HEK293 (cell line): ENCODE results near the gene SH3RF3.

Source experiments
- HOXD13 ChIP-seq: sonication (generic); formaldehyde crosslinking; IDR thresholded peaks from 2 replicates; pipeline ENCODE4 v1.8.0; 2022; ENCODE audit warnings: missing genetic modification reagents, borderline replicate concordance
- MEIS1 ChIP-seq: sonication (generic); formaldehyde crosslinking; IDR thresholded peaks from 2 replicates; pipeline ENCODE4 v1.8.1; 2022; ENCODE audit warnings: missing genetic modification reagents, mild to moderate bottlenecking, borderline replicate concordance
- PRDM1 ChIP-seq: fragments of 450-650 bp; formaldehyde crosslinking; IDR thresholded peaks from 2 replicates; pipeline ENCODE4; 2016; ENCODE audit warnings: missing biosample characterization, missing genetic modification characterization
- SCRT2 ChIP-seq: fragments of 450-650 bp; formaldehyde crosslinking; IDR thresholded peaks from 2 replicates; pipeline ENCODE4 v1.5.1; 2016; ENCODE audit warnings: missing biosample characterization, missing genetic modification characterization
- SP2 ChIP-seq: fragments of 450-650 bp; formaldehyde crosslinking; IDR thresholded peaks from 2 replicates; pipeline ENCODE4 v1.5.1; 2016; ENCODE audit warnings: missing biosample characterization, missing genetic modification characterization
- ZBTB48 ChIP-seq: fragments of 450-650 bp; formaldehyde crosslinking; IDR thresholded peaks from 2 replicates; pipeline ENCODE4 v1.5.1; 2016; ENCODE audit warnings: missing biosample characterization, missing genetic modification characterization
- ZNF16 ChIP-seq: fragments of 450-650 bp; formaldehyde crosslinking; IDR thresholded peaks from 2 replicates; pipeline ENCODE4 v1.5.1; 2016; ENCODE audit warnings: low read depth, missing biosample characterization, missing genetic modification characterization
- ZNF175 ChIP-seq: fragments of 450-650 bp; formaldehyde crosslinking; IDR thresholded peaks from 2 replicates; pipeline ENCODE4 v1.5.1; 2016; ENCODE audit warnings: missing biosample characterization, missing genetic modification characterization
- ZNF341 ChIP-seq: fragments of 450-650 bp; formaldehyde crosslinking; IDR thresholded peaks from 2 replicates; pipeline ENCODE4; 2016; ENCODE audit warnings: low read depth, missing biosample characterization, missing genetic modification characterization
- ZNF350 ChIP-seq: fragments of 450-650 bp; formaldehyde crosslinking; IDR thresholded peaks from 2 replicates; pipeline ENCODE4 v1.5.0; 2017; ENCODE audit warnings: missing biosample characterization, mild to moderate bottlenecking, missing genetic modification characterization
- ZNF610 ChIP-seq: fragments of 450-650 bp; formaldehyde crosslinking; IDR thresholded peaks from 2 replicates; pipeline ENCODE4 v1.5.1; 2016; ENCODE audit warnings: missing biosample characterization, missing genetic modification characterization, borderline replicate concordance
- ZNF654 ChIP-seq: fragments of 450-650 bp; formaldehyde crosslinking; IDR thresholded peaks from 2 replicates; pipeline ENCODE4 v1.5.1; 2016; ENCODE audit warnings: low read depth, missing biosample characterization, missing genetic modification characterization
- ZNF660 ChIP-seq: fragments of 450-650 bp; IDR thresholded peaks from 2 replicates; pipeline ENCODE4 v1.5.1; 2018; ENCODE audit warnings: missing biosample characterization, mild to moderate bottlenecking, missing genetic modification characterization
- ZNF843 ChIP-seq: fragments of 450-650 bp; formaldehyde crosslinking; IDR thresholded peaks from 2 replicates; pipeline ENCODE4 v1.5.1; 2016; ENCODE audit warnings: missing biosample characterization, missing genetic modification characterization
- ZSCAN30 ChIP-seq: fragments of 450-650 bp; IDR thresholded peaks from 2 replicates; pipeline ENCODE4 v1.5.1; 2018; ENCODE audit warnings: missing biosample characterization, mild to moderate bottlenecking, missing genetic modification characterization, moderate library complexity
- TF ChIP-seq, protein P1 (sequence below): fragments of 450-650 bp; formaldehyde crosslinking; conservative IDR thresholded peaks from 2 replicates; pipeline ENCODE4 v1.5.1; 2016; ENCODE audit warnings: low read depth, missing biosample characterization, missing genetic modification characterization
- TF ChIP-seq, protein P2 (sequence below): fragments of 450-650 bp; formaldehyde crosslinking; IDR thresholded peaks from 2 replicates; pipeline ENCODE4 v1.5.1; 2016; ENCODE audit warnings: missing biosample characterization, missing genetic modification characterization, borderline replicate concordance
- TF ChIP-seq, protein P3 (sequence below): fragments of 450-650 bp; formaldehyde crosslinking; conservative IDR thresholded peaks from 2 replicates; pipeline ENCODE4 v1.5.1; 2016; ENCODE audit warnings: low read depth, missing biosample characterization, missing genetic modification characterization
- TF ChIP-seq, protein P4 (sequence below): fragments of 450-650 bp; formaldehyde crosslinking; IDR thresholded peaks from 2 replicates; pipeline ENCODE4 v1.5.1; 2016; ENCODE audit warnings: missing biosample characterization, missing genetic modification characterization
- TF ChIP-seq, protein P5 (sequence below): fragments of 450-650 bp; formaldehyde crosslinking; IDR thresholded peaks from 2 replicates; pipeline ENCODE4 v1.5.1; 2016; ENCODE audit warnings: missing biosample characterization, missing genetic modification characterization, borderline replicate concordance

Gene SH3RF3

DNA sequence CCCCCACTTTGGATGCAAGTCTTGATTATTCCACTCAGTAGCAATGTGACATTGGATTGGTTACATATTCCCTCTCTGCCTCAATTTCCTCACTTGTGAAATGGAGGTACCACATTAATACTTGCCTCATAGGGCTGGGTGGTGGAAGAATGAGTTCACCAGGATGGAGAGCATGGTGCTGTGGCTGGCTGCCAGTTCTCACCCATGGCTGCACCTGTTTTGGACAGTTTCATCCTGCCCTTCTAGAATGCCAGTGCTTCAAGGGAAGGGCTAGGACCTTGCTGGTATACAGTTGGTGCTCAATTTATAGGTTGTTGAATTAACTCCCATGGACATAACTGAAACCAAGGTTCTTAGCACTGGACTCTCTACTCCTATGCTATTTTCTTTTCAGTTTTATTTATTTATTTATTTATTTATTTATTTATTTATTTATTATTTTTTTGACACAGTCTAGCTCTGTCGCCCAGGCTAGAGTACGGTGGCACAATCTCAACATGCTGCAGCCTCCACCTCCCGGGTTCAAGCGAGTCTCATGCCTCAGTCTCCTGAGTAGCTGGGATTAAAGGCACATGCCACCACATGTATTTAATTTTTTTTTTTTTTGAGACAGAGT lies 5.3 kb upstream of the SH3RF3 start (continued):
- TF ChIP-seq, protein P1, sequence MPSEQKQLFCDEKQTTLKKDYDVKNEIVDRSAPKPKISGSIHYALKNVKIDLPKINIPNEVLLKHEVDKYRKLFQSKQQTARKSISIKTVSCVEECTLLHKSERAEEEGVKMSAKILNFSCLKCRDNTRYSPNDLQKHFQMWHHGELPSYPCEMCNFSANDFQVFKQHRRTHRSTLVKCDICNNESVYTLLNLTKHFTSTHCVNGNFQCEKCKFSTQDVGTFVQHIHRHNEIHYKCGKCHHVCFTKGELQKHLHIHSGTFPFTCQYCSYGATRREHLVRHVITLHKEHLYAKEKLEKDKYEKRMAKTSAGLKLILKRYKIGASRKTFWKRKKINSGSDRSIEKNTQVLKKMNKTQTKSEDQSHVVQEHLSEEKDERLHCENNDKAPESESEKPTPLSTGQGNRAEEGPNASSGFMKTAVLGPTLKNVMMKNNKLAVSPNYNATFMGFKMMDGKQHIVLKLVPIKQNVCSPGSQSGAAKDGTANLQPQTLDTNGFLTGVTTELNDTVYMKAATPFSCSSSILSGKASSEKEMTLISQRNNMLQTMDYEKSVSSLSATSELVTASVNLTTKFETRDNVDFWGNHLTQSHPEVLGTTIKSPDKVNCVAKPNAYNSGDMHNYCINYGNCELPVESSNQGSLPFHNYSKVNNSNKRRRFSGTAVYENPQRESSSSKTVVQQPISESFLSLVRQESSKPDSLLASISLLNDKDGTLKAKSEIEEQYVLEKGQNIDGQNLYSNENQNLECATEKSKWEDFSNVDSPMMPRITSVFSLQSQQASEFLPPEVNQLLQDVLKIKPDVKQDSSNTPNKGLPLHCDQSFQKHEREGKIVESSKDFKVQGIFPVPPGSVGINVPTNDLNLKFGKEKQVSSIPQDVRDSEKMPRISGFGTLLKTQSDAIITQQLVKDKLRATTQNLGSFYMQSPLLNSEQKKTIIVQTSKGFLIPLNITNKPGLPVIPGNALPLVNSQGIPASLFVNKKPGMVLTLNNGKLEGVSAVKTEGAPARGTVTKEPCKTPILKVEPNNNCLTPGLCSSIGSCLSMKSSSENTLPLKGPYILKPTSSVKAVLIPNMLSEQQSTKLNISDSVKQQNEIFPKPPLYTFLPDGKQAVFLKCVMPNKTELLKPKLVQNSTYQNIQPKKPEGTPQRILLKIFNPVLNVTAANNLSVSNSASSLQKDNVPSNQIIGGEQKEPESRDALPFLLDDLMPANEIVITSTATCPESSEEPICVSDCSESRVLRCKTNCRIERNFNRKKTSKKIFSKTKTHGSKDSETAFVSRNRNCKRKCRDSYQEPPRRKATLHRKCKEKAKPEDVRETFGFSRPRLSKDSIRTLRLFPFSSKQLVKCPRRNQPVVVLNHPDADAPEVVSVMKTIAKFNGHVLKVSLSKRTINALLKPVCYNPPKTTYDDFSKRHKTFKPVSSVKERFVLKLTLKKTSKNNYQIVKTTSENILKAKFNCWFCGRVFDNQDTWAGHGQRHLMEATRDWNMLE, result peak; percentile 86
- no peak for TF ChIP-seq ZNF175 (tag by site-specific recombination)
- TF ChIP-seq PRDM1 (tag by site-specific recombination), result no peak
- TF ChIP-seq HOXD13, result no peak
- no peak for TF ChIP-seq ZSCAN30 (tag by site-specific recombination)
- TF ChIP-seq, protein P2, sequence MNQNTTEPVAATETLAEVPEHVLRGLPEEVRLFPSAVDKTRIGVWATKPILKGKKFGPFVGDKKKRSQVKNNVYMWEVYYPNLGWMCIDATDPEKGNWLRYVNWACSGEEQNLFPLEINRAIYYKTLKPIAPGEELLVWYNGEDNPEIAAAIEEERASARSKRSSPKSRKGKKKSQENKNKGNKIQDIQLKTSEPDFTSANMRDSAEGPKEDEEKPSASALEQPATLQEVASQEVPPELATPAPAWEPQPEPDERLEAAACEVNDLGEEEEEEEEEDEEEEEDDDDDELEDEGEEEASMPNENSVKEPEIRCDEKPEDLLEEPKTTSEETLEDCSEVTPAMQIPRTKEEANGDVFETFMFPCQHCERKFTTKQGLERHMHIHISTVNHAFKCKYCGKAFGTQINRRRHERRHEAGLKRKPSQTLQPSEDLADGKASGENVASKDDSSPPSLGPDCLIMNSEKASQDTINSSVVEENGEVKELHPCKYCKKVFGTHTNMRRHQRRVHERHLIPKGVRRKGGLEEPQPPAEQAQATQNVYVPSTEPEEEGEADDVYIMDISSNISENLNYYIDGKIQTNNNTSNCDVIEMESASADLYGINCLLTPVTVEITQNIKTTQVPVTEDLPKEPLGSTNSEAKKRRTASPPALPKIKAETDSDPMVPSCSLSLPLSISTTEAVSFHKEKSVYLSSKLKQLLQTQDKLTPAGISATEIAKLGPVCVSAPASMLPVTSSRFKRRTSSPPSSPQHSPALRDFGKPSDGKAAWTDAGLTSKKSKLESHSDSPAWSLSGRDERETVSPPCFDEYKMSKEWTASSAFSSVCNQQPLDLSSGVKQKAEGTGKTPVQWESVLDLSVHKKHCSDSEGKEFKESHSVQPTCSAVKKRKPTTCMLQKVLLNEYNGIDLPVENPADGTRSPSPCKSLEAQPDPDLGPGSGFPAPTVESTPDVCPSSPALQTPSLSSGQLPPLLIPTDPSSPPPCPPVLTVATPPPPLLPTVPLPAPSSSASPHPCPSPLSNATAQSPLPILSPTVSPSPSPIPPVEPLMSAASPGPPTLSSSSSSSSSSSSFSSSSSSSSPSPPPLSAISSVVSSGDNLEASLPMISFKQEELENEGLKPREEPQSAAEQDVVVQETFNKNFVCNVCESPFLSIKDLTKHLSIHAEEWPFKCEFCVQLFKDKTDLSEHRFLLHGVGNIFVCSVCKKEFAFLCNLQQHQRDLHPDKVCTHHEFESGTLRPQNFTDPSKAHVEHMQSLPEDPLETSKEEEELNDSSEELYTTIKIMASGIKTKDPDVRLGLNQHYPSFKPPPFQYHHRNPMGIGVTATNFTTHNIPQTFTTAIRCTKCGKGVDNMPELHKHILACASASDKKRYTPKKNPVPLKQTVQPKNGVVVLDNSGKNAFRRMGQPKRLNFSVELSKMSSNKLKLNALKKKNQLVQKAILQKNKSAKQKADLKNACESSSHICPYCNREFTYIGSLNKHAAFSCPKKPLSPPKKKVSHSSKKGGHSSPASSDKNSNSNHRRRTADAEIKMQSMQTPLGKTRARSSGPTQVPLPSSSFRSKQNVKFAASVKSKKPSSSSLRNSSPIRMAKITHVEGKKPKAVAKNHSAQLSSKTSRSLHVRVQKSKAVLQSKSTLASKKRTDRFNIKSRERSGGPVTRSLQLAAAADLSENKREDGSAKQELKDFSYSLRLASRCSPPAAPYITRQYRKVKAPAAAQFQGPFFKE (tag by site-specific recombination), result no peak
- no peak for TF ChIP-seq ZNF350 (tag by site-specific recombination)
- TF ChIP-seq, protein P3, sequence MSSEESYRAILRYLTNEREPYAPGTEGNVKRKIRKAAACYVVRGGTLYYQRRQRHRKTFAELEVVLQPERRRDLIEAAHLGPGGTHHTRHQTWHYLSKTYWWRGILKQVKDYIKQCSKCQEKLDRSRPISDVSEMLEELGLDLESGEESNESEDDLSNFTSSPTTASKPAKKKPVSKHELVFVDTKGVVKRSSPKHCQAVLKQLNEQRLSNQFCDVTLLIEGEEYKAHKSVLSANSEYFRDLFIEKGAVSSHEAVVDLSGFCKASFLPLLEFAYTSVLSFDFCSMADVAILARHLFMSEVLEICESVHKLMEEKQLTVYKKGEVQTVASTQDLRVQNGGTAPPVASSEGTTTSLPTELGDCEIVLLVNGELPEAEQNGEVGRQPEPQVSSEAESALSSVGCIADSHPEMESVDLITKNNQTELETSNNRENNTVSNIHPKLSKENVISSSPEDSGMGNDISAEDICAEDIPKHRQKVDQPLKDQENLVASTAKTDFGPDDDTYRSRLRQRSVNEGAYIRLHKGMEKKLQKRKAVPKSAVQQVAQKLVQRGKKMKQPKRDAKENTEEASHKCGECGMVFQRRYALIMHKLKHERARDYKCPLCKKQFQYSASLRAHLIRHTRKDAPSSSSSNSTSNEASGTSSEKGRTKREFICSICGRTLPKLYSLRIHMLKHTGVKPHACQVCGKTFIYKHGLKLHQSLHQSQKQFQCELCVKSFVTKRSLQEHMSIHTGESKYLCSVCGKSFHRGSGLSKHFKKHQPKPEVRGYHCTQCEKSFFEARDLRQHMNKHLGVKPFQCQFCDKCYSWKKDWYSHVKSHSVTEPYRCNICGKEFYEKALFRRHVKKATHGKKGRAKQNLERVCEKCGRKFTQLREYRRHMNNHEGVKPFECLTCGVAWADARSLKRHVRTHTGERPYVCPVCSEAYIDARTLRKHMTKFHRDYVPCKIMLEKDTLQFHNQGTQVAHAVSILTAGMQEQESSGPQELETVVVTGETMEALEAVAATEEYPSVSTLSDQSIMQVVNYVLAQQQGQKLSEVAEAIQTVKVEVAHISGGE (tag by site-specific recombination), result peak; percentile 45
- TF ChIP-seq ZNF341 (tag by site-specific recombination), result 0 out of 2 replicates have a peak, but pooled peaks have one; percentile 12
- TF ChIP-seq ZNF843 (tag by site-specific recombination), result no peak
- no peak for TF ChIP-seq MEIS1 (CRISPR knock-in tag)
- TF ChIP-seq SP2 (tag by site-specific recombination), result no peak
- TF ChIP-seq, protein P4, sequence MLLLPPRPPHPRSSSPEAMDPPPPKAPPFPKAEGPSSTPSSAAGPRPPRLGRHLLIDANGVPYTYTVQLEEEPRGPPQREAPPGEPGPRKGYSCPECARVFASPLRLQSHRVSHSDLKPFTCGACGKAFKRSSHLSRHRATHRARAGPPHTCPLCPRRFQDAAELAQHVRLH (tag by site-specific recombination), result no peak
- TF ChIP-seq SCRT2 (tag by site-specific recombination), result no peak
- TF ChIP-seq, protein P5, sequence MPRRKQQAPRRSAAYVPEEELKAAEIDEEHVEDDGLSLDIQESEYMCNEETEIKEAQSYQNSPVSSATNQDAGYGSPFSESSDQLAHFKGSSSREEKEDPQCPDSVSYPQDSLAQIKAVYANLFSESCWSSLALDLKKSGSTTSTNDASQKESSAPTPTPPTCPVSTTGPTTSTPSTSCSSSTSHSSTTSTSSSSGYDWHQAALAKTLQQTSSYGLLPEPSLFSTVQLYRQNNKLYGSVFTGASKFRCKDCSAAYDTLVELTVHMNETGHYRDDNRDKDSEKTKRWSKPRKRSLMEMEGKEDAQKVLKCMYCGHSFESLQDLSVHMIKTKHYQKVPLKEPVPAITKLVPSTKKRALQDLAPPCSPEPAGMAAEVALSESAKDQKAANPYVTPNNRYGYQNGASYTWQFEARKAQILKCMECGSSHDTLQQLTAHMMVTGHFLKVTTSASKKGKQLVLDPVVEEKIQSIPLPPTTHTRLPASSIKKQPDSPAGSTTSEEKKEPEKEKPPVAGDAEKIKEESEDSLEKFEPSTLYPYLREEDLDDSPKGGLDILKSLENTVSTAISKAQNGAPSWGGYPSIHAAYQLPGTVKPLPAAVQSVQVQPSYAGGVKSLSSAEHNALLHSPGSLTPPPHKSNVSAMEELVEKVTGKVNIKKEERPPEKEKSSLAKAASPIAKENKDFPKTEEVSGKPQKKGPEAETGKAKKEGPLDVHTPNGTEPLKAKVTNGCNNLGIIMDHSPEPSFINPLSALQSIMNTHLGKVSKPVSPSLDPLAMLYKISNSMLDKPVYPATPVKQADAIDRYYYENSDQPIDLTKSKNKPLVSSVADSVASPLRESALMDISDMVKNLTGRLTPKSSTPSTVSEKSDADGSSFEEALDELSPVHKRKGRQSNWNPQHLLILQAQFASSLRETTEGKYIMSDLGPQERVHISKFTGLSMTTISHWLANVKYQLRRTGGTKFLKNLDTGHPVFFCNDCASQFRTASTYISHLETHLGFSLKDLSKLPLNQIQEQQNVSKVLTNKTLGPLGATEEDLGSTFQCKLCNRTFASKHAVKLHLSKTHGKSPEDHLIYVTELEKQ (tag by site-specific recombination), result no peak; the same call in 1 of the 2 replicates
- TF ChIP-seq ZNF654, result peak; percentile 26; the same call in 1 of the 2 replicates
- TF ChIP-seq ZNF610 (tag by site-specific recombination), result no peak
- TF ChIP-seq ZNF16, result no peak
- no peak for TF ChIP-seq ZNF660 (tag by site-specific recombination)
- TF ChIP-seq ZBTB48 (tag by site-specific recombination), result no peak
